ENCODE results near the gene DIPK1C. TPM values are rescaled to one million over a fixed set of nuclear protein-coding genes. Genes with fewer than 3 reads are reported as not detected.
"Not testable (repeated sequence)": the region's sequence is repeated elsewhere in the genome, so short reads cannot be mapped to it uniquely, and the experiment has no call there.

The DIPK1C gene
- total RNA-seq: not detected in 2 replicates

DNA sequence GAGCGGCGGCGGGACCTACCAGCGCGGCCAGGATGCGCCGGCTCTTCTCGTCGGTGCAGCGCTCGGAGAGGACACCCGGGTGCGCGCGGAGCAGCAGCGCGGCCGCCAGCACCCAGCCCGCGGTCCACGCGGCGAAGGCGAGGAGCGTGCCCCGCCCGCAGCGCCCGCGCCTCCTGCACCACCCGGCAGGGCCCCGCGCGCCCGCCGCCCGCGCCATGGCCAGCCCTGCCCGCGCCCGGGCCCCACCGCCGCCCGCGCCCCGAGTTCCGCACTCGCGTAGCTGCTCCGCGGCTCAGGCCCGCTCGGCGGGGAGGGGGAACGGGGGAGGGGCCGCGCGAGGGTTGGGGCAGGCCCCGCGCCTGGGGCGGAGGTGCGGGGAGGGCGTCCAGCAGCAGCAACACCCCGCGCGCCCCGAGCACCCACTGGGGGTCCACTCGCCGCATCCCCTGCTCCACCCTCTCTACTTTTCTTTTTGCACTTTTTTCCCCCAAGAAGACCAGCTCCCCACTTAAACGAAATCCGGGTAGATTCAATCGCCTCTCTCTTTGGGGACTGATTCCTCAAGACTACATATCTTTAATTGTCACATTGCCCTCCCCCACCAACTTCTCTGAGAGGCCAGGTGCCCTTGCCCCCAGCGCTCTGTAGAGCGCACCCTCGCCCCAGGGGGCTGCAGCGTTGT, at the start of gene DIPK1C:
DIPK1C (minus strand) TSS at position 266 of the 682 bp plus-strand sequence; CDS start at position 217, 49 bp downstream.
- no peak for DNase-seq (ENCODE audit: low read depth, low spot score)

DNA sequence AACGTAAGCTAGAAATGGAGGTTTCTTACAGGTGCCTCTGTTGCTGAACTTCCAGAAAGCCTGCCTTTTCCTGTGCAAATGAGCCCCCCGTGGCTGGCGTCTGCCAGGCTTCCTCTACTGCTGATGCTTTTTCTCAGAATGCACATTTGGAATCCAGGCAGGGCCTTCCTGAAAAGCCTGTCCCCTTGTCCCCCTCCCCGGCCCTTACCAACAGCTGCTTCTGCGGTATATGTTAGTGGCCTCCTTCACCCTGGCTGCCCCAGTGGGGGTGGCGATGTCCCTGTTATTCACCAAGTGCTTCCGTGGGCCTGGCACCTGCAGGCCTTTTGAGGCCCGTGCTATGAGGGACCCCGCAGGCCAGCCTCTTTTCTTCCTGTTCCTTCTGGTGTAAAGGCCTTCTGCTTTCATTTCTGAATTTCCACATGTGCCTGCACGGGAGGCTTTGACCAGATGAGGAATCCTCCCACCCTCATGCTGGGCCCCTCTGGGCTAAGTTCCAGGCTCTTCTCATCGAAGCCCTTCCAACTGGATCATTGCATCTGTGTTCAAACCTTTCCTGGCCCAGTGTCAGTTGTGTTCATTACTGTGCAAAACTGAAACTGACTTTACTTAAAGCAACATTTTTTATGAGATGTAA, 49.5 kb upstream of the DIPK1C start:
- no peak for DNase-seq (ENCODE audit: low read depth, low spot score)

DNA sequence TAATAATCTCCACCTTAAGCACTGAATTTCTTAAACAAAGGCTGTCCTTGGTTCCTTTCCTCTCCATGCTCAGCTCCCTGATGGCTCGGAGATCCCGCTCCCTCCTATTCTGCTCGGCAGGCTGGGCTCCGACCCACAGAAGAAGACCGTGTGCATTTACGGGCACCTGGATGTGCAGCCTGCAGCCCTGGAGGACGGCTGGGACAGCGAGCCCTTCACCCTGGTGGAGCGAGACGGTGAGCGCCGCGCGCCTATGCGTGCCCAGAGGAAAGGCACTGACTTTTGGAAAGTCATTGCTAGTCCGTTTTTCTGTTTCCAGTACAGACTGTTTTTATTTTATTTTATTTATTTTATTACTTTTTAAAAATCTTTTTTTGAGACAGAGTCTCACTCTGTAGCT, 48.7 kb upstream of the DIPK1C start:
- DNase-seq (ENCODE audit: low read depth, low spot score): no peak

DNA sequence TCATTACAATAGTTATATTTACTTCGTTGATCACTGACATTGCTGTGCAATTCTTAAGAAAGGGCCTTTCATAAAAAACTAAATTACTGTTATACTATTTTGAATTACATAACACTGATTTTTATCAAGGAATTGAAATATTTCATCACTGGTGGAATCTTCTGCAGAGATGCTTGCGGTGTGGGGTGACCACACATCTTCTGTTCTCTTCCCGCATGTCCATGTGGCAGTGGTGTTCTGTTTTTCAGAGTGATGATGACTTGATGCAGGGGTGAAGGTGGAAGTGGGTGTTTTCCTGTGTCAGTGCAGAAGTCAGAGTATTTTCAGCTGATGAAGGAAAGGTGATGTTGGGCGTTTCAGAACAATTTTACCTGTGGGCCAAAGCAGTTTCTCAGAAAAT, 46.0 kb upstream of the DIPK1C start:
- no peak for DNase-seq (ENCODE audit: low read depth, low spot score)

DNA sequence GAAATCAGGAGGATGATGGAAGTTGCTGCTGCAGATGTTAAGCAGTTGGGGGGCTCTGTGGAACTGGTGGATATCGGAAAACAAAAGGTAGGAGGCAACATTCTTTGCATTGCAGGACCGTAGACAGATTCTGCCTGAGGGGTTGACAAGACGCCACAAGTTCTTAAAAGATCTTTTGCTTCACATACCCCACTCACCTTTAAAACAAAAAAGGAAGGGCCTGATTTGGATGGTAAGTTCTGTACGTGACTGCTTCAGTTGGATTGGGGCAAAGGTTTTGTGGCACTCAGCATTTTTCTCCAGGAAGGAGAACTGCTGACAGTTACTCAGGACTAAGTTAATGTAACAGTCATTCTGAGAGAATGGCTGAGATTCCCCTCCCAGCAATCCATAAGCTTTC, 44.3 kb upstream of the DIPK1C start:
- DNase-seq (ENCODE audit: low read depth, low spot score): no peak

DNA sequence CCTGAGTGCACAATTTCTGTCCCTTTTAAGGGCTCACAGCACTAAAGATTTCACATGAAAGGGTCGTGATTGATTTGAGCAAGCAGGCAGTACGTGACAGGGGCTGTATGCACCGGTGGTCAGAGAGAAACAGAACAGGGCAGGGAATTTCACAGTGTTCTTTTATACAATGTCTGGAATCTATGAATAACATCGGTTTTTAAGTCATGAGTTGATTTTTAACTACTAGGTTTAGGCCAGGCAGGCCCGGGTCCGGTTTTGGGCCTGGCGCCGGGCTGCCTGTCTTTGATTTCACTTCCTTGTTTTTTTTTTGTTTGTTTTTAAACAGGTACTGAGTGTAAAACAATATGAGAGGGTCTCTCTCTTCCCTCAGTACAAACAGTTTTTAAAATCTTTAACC, 43.7 kb upstream of the DIPK1C start:
- DNase-seq (ENCODE audit: low read depth, low spot score): not testable (repeated sequence)

DNA sequence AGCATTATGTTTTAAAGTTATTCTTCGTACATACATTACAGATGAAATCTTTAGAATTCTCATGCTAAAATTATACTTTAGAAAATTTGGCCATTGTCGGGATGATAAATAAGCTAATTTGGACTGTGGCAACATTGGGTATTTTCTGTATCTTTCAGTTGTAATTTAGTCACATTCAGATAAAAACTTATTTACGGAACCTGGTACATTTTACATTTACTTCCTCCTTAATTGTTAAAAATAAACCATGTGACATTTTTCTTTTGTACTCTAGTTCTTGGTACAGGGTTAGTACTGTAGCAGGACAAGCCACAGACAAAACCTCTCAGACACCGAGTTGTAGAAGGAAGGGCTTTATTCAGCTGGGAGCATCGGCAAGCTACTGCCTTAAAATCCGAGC, 43.3 kb upstream of the DIPK1C start:
- DNase-seq (ENCODE audit: low read depth, low spot score): no peak

DNA sequence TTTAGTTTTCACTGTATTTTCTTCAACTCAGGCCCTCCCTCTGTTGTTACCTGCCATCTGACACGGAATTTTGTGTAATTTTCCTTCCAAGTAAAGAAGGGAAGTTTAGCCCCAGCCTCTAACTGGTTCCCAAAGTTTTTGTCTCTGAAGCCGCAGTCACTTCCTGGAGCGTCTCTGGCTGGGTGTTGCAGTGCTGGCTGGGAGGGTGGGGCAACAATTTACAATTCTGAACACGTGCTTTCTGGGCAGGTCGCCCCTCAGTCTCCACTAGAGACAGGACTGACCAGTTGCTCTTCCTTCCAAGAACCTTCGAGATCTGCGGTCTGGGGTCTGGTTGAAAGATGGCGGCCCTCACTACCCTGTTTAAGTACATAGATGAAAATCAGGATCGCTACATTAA, 42.5 kb upstream of the DIPK1C start:
- DNase-seq (ENCODE audit: low read depth, low spot score): no peak

DNA sequence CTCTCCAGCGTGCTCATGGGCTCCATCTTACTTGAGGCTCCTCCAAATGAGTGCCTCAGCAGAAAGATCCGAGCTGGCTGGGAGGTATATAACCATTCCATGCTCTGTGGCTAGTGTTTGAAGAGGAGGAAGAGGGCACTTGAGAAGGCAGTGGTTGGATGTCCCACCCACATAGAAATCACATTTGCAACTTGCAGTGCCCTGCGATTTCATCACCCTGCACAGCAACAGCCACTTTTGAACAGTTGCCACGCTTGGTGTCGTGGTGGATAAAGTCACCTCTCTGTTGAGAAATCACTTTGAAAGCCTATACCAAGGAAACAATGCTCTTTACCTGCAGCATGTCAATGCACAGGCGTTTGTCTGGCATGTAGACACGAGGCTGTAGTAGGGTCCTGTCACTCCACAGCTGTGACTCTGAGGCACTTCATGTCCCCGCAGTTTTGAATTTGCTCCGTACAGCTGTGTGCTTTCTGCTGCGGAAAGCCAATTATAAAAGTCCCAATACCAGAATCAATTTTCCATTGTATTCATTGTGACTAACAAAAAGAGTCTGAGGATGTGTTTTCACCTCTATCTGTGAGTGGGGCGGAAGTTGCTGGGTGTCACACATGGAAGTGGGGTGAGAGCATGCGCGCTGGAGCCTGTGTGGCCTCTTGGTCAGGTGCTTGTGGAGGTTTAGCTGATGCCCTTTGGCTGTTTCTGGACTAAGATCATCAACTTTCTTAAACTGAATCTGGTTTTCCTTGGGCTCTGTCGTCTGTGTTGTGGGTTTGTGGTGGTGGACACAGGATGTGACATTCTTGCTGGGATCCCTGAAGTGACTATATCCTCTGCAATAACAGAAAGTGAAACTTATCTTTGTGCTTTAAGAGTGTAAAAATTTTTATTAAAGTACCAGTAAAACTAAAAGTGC, 41.9 kb upstream of the DIPK1C start:
- DNase-seq (ENCODE audit: low read depth, low spot score): no peak

DNA sequence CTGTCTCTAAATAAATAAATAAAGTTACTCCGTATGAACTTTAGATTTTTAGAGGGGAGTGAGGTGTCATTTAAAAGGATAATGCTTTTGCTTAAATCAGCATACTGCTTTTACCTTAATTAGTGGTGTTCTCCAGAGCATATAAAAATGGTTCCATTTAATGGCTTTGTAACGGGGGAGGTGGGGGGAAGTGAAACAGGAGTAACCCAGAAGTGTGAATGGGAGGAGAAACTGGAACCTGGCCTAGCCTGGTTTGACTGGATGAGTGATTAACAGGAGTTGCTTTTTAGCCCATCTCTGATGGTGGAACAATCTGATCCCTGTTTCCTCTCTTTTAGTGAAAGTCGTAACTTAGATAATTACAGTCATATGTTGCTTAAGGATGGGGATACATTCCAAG, 40.7 kb upstream of the DIPK1C start:
- DNase-seq (ENCODE audit: low read depth, low spot score): no peak

DNA sequence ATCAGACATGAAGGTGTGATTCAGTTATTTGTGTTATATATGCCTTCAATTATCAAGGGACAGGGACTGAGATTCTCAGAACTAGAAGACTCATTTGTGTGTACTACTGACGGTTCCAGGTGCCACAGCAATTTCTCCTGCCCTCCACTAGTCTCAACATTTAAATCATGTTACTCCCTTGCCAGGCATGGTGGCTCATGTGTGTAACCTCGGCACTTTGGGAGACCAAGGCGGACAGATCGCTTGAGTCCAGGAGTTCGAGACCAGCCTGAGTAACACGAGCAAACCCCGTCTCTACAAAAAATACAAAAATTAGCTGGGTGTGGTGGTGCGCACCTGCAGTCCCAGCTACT, 40.2 kb upstream of the DIPK1C start:
- DNase-seq (ENCODE audit: low read depth, low spot score): no peak

DNA sequence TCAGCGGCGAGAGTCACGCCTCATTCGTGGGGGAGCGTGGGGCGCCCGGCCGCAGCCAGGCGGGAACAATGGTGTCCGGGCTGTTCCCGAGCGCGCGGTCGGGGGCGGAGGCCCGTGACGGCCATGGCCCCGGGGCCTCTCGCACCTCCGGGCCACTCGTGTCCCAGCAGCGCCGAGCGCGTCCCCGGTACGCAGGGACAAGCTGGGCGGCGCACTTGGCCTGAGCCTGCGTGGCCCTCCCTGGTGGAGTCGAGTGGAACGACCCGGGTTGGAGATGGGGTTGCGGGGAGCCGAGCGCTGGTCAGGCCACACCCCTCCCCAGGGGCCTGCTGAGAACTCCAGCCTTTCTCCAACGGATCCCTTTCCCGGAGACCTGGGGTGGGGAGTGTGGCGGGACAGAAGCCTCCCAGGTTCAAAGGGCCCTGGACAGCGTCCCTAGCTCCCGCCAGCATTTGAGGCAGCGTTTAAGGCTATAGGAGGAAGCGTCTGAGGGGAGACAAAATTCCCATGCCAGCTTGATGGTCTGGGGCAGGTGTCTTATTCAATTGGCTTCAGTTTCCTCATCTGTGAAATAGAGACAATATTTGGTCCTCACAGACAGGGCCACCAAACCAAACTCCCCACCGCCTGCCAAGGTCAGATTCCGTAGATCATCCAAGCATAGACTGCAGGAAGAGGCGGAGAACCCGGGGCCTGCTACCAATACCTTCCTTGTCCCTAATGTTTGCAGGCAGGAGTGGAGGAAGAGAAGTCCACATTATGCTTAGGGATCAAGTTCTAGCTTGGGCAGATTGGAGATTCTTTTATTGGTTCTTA, 39.6 kb upstream of the DIPK1C start:
- no peak for DNase-seq (ENCODE audit: low read depth, low spot score)

DNA sequence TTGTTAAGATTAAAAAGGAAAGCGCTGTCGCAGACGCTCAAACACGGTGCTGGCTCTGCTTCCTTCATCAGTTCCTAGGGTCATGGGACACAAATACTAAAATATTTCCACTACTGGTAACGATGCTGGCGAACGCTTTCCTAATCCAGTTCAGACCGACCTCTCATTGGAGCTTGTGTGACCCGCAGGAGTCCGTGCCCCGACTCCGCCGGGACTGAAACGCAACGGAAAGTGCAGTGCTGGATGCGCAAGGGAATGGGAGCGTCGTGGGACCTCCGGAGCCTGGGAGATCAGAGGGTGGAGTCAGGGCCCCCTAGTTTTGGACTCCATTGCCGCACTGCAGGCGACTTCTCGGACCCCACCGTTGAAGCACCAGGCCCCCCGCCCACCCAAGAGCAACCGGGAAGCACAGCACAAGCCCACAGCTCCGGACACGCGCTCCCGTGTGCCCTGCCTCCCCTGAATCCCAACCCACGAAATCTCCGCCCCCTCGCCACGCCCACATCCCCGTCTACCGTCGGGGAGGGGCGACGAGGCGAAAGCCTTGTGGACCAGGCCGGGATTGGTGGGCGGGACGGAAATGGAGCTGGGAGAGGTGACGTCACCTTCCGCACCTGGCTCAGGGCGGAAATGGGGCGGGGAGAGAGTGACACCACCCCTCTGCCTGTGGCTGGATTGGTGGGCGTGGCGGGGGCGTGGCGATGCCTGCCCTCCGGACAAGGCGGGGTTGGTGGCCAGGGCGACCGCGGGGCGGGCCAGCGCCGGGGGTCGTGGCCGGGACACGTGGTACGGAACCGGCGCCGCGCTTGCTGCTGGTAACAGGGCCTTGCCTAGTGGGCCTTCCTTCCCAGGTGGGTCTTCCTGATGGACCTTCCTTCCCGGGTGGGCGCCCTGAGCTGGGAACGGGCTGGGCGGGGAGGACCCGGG, 38.7 kb upstream of the DIPK1C start, which contains the start of gene CNDP2:
CNDP2 (plus strand) TSS at position 783 of the 927 bp plus-strand sequence. CDS start 3,611 bp downstream, outside the sequence.
- peak; percentile 92 for DNase-seq (ENCODE audit: low read depth, low spot score)

DNA sequence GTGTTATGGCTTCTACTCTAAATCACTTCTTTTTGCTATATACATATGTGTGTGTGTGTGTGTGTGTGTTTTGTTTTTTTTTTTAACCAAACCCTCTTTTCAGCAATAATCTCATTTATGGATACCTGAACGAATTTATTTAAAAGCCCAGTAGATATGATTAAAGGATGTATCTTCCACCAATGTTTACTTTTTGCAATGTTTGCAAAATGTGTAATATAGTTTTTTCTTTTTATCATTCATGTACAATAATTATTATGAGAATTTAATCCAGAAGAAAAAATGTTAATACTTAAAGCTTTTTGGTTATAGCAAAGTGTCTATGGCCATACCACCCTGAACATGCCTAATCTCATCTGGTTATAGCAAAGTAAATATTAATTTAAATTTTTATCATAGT, 37.4 kb upstream of the DIPK1C start:
- DNase-seq (ENCODE audit: low read depth, low spot score): no peak

DNA sequence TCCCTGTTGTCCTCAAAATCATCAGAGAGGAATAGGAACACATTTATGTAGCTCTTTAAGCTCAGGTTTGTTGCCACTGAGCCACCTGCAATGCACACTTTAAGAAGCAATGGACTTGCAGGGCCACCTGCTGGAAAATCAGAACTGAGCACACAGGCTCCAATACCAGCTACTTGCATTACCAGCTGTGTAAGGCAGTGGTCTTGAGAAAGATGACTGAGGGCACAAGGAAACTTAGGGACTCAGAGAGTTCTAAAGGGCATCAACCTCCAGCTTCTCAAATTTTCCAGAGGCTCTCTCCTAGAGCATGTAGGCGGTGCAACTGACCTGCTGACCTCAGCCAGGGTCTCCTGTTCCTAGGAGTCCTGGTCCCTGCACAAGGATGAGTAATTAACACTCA, 36.6 kb upstream of the DIPK1C start:
- DNase-seq (ENCODE audit: low read depth, low spot score): peak; percentile 49

DNA sequence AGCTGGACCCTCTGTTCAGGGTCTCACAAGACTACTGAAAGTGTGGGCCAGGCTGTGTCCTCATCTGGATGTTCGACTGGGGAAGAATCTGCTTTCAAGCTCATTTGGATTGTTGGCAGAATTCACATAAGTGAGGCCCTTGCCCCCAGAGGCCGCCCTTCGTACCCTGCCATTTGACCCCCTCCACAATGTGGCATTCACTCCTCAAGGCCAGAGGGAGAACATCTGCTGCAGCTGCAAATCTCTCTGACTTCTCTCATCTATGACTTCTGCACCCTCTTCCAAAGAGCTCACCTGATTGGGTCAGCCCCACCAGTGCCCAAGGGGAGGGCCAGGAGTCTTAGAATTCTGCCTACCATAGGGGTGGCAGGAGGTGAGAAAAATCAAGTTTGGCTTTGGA, 35.2 kb upstream of the DIPK1C start:
- DNase-seq (ENCODE audit: low read depth, low spot score): no peak

DNA sequence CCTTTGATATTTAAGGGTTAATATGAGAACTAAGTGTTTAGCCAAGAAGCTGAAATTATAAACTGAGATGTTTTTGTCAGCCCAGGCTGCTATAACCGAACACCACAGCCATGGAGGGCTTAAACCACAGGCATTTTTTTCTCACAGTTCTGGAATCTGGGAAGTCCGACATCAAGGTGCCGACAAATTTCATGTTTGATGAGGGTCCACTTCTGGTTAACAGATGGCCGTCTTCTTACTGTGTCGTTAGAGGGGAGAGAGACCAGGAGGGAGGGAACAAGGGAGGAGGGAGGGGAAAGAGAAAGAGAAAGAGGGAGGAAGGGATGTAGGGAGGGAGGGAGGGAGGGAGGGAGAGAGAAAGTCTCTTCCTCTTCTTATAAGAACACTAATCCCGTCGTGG, 32.6 kb upstream of the DIPK1C start:
- DNase-seq (ENCODE audit: low read depth, low spot score): no peak

DNA sequence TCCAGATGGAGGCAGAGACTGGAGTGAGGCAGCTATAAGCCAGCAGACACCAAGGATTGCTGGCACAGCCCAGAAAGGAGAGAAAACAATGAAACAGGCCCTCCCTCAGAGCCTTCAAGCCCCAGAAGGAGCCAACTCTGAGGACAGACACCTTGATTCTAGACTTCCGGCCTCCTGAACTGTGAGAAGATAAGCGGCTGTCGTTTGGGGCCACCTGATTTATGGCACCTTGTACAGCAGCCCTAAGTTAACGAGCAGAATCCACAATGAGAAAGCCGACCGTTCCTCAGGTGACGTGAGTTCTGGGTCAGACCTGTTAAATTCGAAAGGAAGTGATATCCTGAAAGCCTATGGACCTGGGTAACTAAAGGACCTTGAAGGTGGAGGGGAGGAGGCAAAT, 31.8 kb upstream of the DIPK1C start:
- no peak for DNase-seq (ENCODE audit: low read depth, low spot score)

DNA sequence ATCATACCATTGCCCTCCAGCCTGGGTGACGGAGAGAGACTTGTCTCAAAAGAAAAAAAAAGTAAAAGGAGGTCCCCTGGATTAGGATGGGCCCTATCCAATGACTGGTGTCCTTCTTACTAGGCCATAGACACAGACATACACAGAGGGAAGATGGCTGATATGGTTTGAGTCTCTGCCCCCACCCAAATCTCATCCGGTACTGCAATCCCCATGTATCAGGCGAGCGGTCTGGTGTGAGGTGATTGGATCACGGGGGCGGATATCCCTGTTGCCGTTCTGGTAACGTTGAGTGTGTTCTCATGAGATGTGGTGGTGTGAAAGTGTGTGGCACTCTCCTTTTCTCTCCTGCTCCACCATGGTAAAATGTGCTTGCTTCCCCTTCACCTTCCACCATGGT, 31.2 kb upstream of the DIPK1C start:
- DNase-seq (ENCODE audit: low read depth, low spot score): no peak

DNA sequence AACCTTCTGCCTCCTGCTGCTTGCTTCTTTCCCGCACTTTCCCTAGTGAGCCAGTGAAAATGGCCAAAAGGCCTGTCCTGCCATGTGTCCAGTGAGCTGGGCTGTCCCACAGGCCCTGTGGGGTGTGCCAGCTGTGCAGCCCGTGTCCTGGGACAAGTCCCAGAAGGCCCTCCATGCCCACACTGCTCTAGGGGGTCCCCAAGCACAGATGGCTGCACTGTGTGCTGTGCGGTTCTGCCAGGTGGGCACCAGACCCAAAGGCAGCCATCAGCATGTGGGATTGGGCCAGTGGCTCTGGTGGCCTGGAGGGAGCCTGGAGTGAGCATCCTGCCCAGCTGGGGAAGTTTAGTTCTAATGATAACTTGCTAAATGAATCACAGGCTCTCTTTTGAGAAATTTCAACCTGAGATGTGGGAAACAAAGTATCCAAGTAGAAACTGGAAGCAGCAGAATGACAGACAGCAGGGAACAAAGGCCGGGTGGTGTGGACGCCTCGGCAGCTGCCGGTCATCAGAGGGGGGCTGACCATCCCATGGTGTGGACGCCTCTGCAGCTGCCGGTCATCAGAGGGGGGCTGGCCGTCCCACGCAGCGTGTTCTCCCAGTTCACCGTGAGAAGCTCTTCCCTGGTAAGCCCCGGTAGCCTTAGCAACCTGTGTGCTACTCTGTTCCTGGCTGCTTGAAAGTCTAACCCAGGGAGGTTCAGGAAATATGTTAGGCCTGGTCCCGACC, 29.2 kb upstream of the DIPK1C start:
- no peak for DNase-seq (ENCODE audit: low read depth, low spot score)
